HepG2 (cell line): ENCODE measurements around the gene RPH3AL. TPM values are rescaled to one million over a fixed set of nuclear protein-coding genes. Genes with fewer than 3 reads are reported as not detected.

Experiments
- ATAC-seq: fragments of 200-7000 bp; cut with Tn5 transposase; 3 replicates; pipeline ENCODE4 v1.9.1; 2020; ENCODE audit warnings: mild to moderate bottlenecking, moderate library complexity
- BruUV-seq: library from RNA; stranded (reverse); fragments of 400-500 nt; replicated peaks from 2 replicates; lab custom pipeline; 2021; lab: Mats Ljungman, UMichigan
- CTCF ChIA-PET: fragments of 300-600 bp; formaldehyde crosslinking; extraction: SDS; loops from one replicate; lab custom pipeline; 2021; ENCODE audit warnings: low total read pairs, inconsistent platforms, low intra/inter-chr PET ratio; lab: Yijun Ruan, JAX
- POLR2A ChIA-PET: fragments of 350-600 bp; sonication (Branson Sonifier 250); formaldehyde crosslinking; loops from one replicate; lab custom pipeline; 2020; ENCODE audit warnings: antibody characterized with exemption, inconsistent platforms; lab: Yijun Ruan, JAX
- DNase-seq: peaks from one replicate; pipeline ENCODE4 v3.0.0-alpha.2; 2015; ENCODE audit warnings: low spot score
- FAIRE-seq: peaks from 3 replicates; lab custom pipeline; 2011; peaks lifted over from hg19 to GRCh38; lab: Jason Lieb, UNC
- H2AFZ ChIP-seq: one replicate; pipeline ENCODE4 v1.6.1; 2011; ENCODE audit warnings: low read length, inconsistent platforms
- H3K27ac ChIP-seq: fragments of 300-600 bp; 3 replicates; pipeline ENCODE4 v1.8.0; 2011; ENCODE audit warnings: mixed run types, mild to moderate bottlenecking, mixed read lengths, low read length, inconsistent platforms; ENCODE audit not compliant: insufficient read depth; ENCODE audit errors: extremely low read length
- H3K27me3 ChIP-seq, 2 experiments: fragments of 200-600 bp in 1 of 2; 2 replicates in 1 of 2; 3 replicates in 1 of 2; pipeline versions ENCODE4 v1.6.0 to v1.8.0; 2011; ENCODE audit warnings: low read length in 2 of 2, mild to moderate bottlenecking in 2 of 2, moderate library complexity in 2 of 2, inconsistent platforms in 1 of 2; ENCODE audit not compliant: insufficient read depth in 2 of 2, control insufficient read depth in 1 of 2
- H3K36me3 ChIP-seq, 2 experiments: fragments of 200-600 bp in 1 of 2; replicated peaks in 1 of 2; 2 replicates in 1 of 2; 3 replicates in 1 of 2; pipeline versions ENCODE4 v1.5.1 to v1.8.0; 2011; ENCODE audit warnings: low read length in 2 of 2, inconsistent platforms in 1 of 2; ENCODE audit not compliant: insufficient read depth in 2 of 2, control insufficient read depth in 1 of 2
- H3K4me1 ChIP-seq: 2 replicates; pipeline ENCODE4 v1.5.1; 2012; ENCODE audit warnings: low read length, inconsistent platforms; ENCODE audit not compliant: insufficient read depth
- H3K4me2 ChIP-seq: 2 replicates; pipeline ENCODE4 v1.6.0; 2011; ENCODE audit warnings: low read depth, low read length, inconsistent platforms
- H3K4me3 ChIP-seq, 3 experiments: fragments of 200-600 bp in 1 of 3; sonication (generic), shearing (Covaris generic) in 1 of 3; replicated peaks in 1 of 3; 2 replicates each; pipeline ENCODE4 v1.5.1; 2011 to 2016; ENCODE audit warnings: low read length in 3 of 3, inconsistent platforms in 2 of 3, low read depth in 2 of 3, mild to moderate bottlenecking in 2 of 3, control low read depth in 1 of 3, mixed read lengths in 1 of 3; ENCODE audit not compliant: insufficient read depth in 1 of 3
- H3K79me2 ChIP-seq: one replicate; pipeline ENCODE4 v1.6.1; 2011; ENCODE audit warnings: low read length, inconsistent platforms; ENCODE audit not compliant: insufficient read depth
- H3K9ac ChIP-seq: 2 replicates; pipeline ENCODE4 v1.6.0; 2011; ENCODE audit warnings: mild to moderate bottlenecking, low read depth, low read length, inconsistent platforms; ENCODE audit not compliant: insufficient read depth
- H3K9me3 ChIP-seq: 2 replicates; pipeline ENCODE4 v1.5.1; 2012; ENCODE audit warnings: mild to moderate bottlenecking, low read length
- H4K20me1 ChIP-seq: 2 replicates; pipeline ENCODE4 v1.6.0; 2011; ENCODE audit warnings: inconsistent platforms, mild to moderate bottlenecking, low read length, moderate library complexity; ENCODE audit not compliant: insufficient read depth
- ARNTL ChIP-seq: sonication (generic); formaldehyde crosslinking; IDR thresholded peaks from 2 replicates; pipeline ENCODE4 v1.4.0; 2020; ENCODE audit warnings: mild to moderate bottlenecking, missing genetic modification reagents
- IKZF5 ChIP-seq: IDR thresholded peaks from 2 replicates; pipeline ENCODE4 v1.6.1; 2018; ENCODE audit warnings: missing genetic modification reagents, mild to moderate bottlenecking, missing compliant biosample characterization
- ONECUT2 ChIP-seq: sonication (generic); formaldehyde crosslinking; IDR thresholded peaks from 2 replicates; pipeline ENCODE4 v1.4.0; 2020; ENCODE audit warnings: missing genetic modification reagents
- PCBP1 ChIP-seq: fragments of 200-400 bp; formaldehyde crosslinking; IDR thresholded peaks from 2 replicates; pipeline ENCODE4 v1.6.1; 2017; ENCODE audit warnings: mild to moderate bottlenecking, low read depth, low read length, borderline replicate concordance
- PTBP1 ChIP-seq: fragments of 200-400 bp; formaldehyde crosslinking; IDR thresholded peaks from 2 replicates; pipeline ENCODE4 v1.6.1; 2018; ENCODE audit warnings: low read length, low read depth; ENCODE audit not compliant: poor library complexity, severe bottlenecking
- RBFOX2 ChIP-seq: fragments of 200-400 bp; formaldehyde crosslinking; IDR thresholded peaks from 2 replicates; pipeline ENCODE4 v1.6.1; 2017; ENCODE audit warnings: low read depth, mild to moderate bottlenecking, low read length
- REL ChIP-seq: sonication (generic); formaldehyde crosslinking; conservative IDR thresholded peaks from 2 replicates; pipeline ENCODE4 v1.8.0; 2022; ENCODE audit warnings: mild to moderate bottlenecking, missing genetic modification reagents, moderate library complexity
- ZBTB40 ChIP-seq, 2 experiments: fragments of 450-650 bp in 1 of 2; sonication (generic) in 1 of 2; formaldehyde crosslinking in 1 of 2; IDR thresholded peaks; 2 replicates each; pipeline versions ENCODE4 v1.6.1 to v1.8.0; 2016 to 2022; ENCODE audit warnings: antibody characterized with exemption in 1 of 2, mild to moderate bottlenecking in 1 of 2, missing genetic modification reagents in 1 of 2
- ZBTB7A ChIP-seq: sonication (generic); formaldehyde crosslinking; IDR thresholded peaks from 2 replicates; pipeline ENCODE4 v1.8.0; 2022; ENCODE audit warnings: mild to moderate bottlenecking, missing genetic modification reagents
- ZNF367 ChIP-seq: sonication (generic); formaldehyde crosslinking; IDR thresholded peaks from 2 replicates; pipeline ENCODE4 v1.4.0; 2020; ENCODE audit warnings: missing genetic modification reagents, borderline replicate concordance
- ZSCAN21 ChIP-seq: sonication (generic); formaldehyde crosslinking; IDR thresholded peaks from 2 replicates; pipeline ENCODE4 v1.8.0; 2022; ENCODE audit warnings: mild to moderate bottlenecking, missing genetic modification reagents, moderate library complexity, borderline replicate concordance
- WGBS: methylation state at CpG from one replicate; pipeline ENCODE4 v1.1.6; 2017; ENCODE audit warnings: low lambda C conversion rate; 5-methylcytosine and 5-hydroxymethylcytosine counted together
- in situ Hi-C: cut with HindIII; loops from 2 replicates; pipeline ENCODE4 v1.10.0; 2017; ENCODE audit warnings: low pct_unique_long_range_greater_than_20kb; ENCODE audit not compliant: extremely low pct_ligation_motif_present
- intact Hi-C: fragments of 100-400 bp; cut with micrococcal nuclease; formaldehyde crosslinking; loops from one replicate; pipeline ENCODE4 v1.10.0; 2022; ENCODE audit not compliant: unreplicated experiment
- polyA plus RNA-seq, 8 experiments: library from polyadenylated mRNA; depleted of rRNA in 3 of 8; stranded (reverse) in 7 of 8; unstranded in 1 of 8; fragments of >200 nt; fragmentation: Illumina TruSeq in 4 of 8; extraction: Trizol in 4 of 8; gene quantifications; 2 replicates each; pipeline versions ENCODE4 v1.2.1 to v1.2.3, GENCODE V29; 2011 to 2016; ENCODE audit warnings: low read depth in 4 of 8, missing spikeins in 1 of 8, mixed read lengths in 1 of 8; ENCODE audit not compliant: insufficient read depth in 1 of 8
- total RNA-seq, 5 experiments: library from RNA; depleted of rRNA; stranded (reverse); fragments of >200 nt; fragmentation: Illumina TruSeq; extraction: Trizol; gene quantifications; 2 replicates each; pipeline ENCODE4 v1.2.3, GENCODE V29; 2016; ENCODE audit warnings: low read depth in 1 of 5

Gene RPH3AL
- total and polyA plus RNA-seq, 2 of the 13 experiments (the other 11 are each of a cell fraction or from before 2014, with no cell fraction given) = 7.8 to 16.4 TPM

- no peak overlapping the region for H3K27ac ChIP-seq
- H3K79me2 ChIP-seq = no peaks in the 10 kb centered on the region
- no peak overlapping the region for H3K4me3 ChIP-seq
- H3K9ac ChIP-seq = no peak overlapping the region
- H3K9me3 ChIP-seq = no peaks in the 10 kb centered on the region
- FAIRE-seq (no peak), DNase-seq (no peak), ATAC-seq (no peak)
- intact Hi-C loops = no loop called here
- no peaks in the 10 kb centered on the region for H4K20me1 ChIP-seq
- no peaks in the 10 kb centered on the region for H3K27me3 ChIP-seq
- ChIA-PET POLR2A (no interaction called here), CTCF (no interaction called here)
- WGBS = 82% methylated on average over 5 of the region's 8 CpGs
- peaks cover 10 to 12% of the 10 kb centered on the region in 2 experiments; a peak in 4 of 5 replicates for H3K36me3 ChIP-seq
- in situ Hi-C loops = no loop called here
- no TSS peak for BruUV-seq
- no peak overlapping the region for H3K4me2 ChIP-seq
- no peaks in the 10 kb centered on the region for H3K4me1 ChIP-seq
- H2AFZ ChIP-seq = no peak overlapping the region
- no peak for TF ChIP-seq PTBP1
- no peak for TF ChIP-seq ARNTL (CRISPR knock-in tag)
- TF ChIP-seq ZSCAN21 = no peak
- TF ChIP-seq IKZF5 (CRISPR knock-in tag) = no peak
- no peak for TF ChIP-seq ONECUT2 (CRISPR knock-in tag)
- TF ChIP-seq ZBTB40 (IDR thresholded peaks at IDR 0.05) = no peak
- TF ChIP-seq ZBTB40 (CRISPR knock-in tag; IDR thresholded peaks at IDR 0.05) = no peak
- no peak for TF ChIP-seq PCBP1
- no peak for TF ChIP-seq ZNF367 (CRISPR knock-in tag)
- no peak for TF ChIP-seq RBFOX2
- TF ChIP-seq ZBTB7A (CRISPR knock-in tag) = no peak
- TF ChIP-seq REL (CRISPR knock-in tag) = no peak
Observed at GRCh38 chr17:247767-248166, 104.8 kb downstream of the RPH3AL start.
